Liver (tissue), 9 donors: ENCODE measurements around the gene EHD1. TPM values are rescaled to one million over a fixed set of nuclear protein-coding genes. Genes with fewer than 3 reads are reported as not detected.

ENCODE experiments used
- DNase-seq: peaks from one replicate; pipeline ENCODE4 v3.0.0-alpha.2; 2017; ENCODE audit warnings: low spot score
- H3K27ac ChIP-seq, 2 donors: one replicate each; pipeline ENCODE4 v1.7.0; 2013; ENCODE audit warnings: inconsistent platforms in 2 of 2, low read length in 2 of 2, control low read depth in 1 of 2, low read depth in 1 of 2, mild to moderate bottlenecking in 1 of 2
- H3K27me3 ChIP-seq, 4 donors: one replicate each; pipeline versions ENCODE4 v1.6.1 to v1.7.0; 2013; ENCODE audit warnings: low read length in 3 of 4, inconsistent platforms in 1 of 4, mild to moderate bottlenecking in 1 of 4, moderate library complexity in 1 of 4; ENCODE audit not compliant: control insufficient read depth in 4 of 4, insufficient read depth in 4 of 4
- H3K36me3 ChIP-seq, 4 donors: one replicate each; pipeline versions ENCODE4 v1.6.1 to v1.7.0; 2013; ENCODE audit warnings: low read length in 3 of 4, mild to moderate bottlenecking in 3 of 4, low read depth in 1 of 4, moderate library complexity in 1 of 4; ENCODE audit not compliant: control insufficient read depth in 4 of 4, insufficient read depth in 3 of 4
- H3K4me1 ChIP-seq, 4 donors: one replicate each; pipeline versions ENCODE4 v1.6.1 to v1.7.0; 2013; ENCODE audit warnings: low read length in 3 of 4, mild to moderate bottlenecking in 3 of 4, moderate library complexity in 1 of 4; ENCODE audit not compliant: control insufficient read depth in 4 of 4, insufficient read depth in 4 of 4
- H3K4me3 ChIP-seq, 3 donors: one replicate each; pipeline versions ENCODE4 v1.6.1 to v1.7.0; 2013; ENCODE audit warnings: low read length in 3 of 3, control low read depth in 1 of 3, low read depth in 1 of 3, mild to moderate bottlenecking in 1 of 3
- H3K9ac ChIP-seq, 2 donors: one replicate each; pipeline ENCODE4 v1.7.0; 2013; ENCODE audit warnings: low read length in 2 of 2, mild to moderate bottlenecking in 2 of 2, moderate library complexity in 2 of 2, control low read depth in 1 of 2, low read depth in 1 of 2
- H3K9me3 ChIP-seq, 4 donors: one replicate each; pipeline versions ENCODE4 v1.6.1 to v1.7.0; 2013; ENCODE audit warnings: low read length in 3 of 4; ENCODE audit not compliant: control insufficient read depth in 4 of 4
- ATF3 ChIP-seq: IDR thresholded peaks from 2 replicates; pipeline ENCODE4 v1.6.1; 2016; ENCODE audit warnings: antibody characterized with exemption
- CTCF ChIP-seq: fragments of 150-350 bp; IDR thresholded peaks from 2 replicates; pipeline ENCODE4 v1.5.1; 2017; ENCODE audit warnings: improper control_type of control experiment, low read depth, low read length; ENCODE audit not compliant: missing input control
- EGR1 ChIP-seq, 2 donors: IDR thresholded peaks; 2 replicates each; pipeline ENCODE4 v1.6.1; 2016 to 2018; ENCODE audit warnings: antibody characterized with exemption in 2 of 2, low read depth in 2 of 2
- FOXA1 ChIP-seq: IDR thresholded peaks from 2 replicates; pipeline ENCODE4 v1.6.1; 2016; ENCODE audit warnings: antibody characterized with exemption
- FOXA2 ChIP-seq: IDR thresholded peaks from 2 replicates; pipeline ENCODE4 v1.6.1; 2016; ENCODE audit warnings: antibody characterized with exemption
- GABPA ChIP-seq, 2 donors: IDR thresholded peaks in 1 of 2; conservative IDR thresholded peaks in 1 of 2; 2 replicates each; pipeline ENCODE4 v1.6.1; 2016; ENCODE audit warnings: antibody characterized with exemption in 2 of 2, mild to moderate bottlenecking in 1 of 2, moderate library complexity in 1 of 2
- HNF4A ChIP-seq, 2 donors: conservative IDR thresholded peaks; 2 replicates each; pipeline ENCODE4 v1.6.1; 2016; ENCODE audit warnings: antibody characterized with exemption in 2 of 2, mild to moderate bottlenecking in 2 of 2
- HNF4G ChIP-seq: IDR thresholded peaks from 2 replicates; pipeline ENCODE4 v1.6.1; 2016; ENCODE audit warnings: antibody characterized with exemption
- JUND ChIP-seq, 2 donors: IDR thresholded peaks; 2 replicates each; pipeline ENCODE4 v1.6.1; 2016; ENCODE audit warnings: antibody characterized with exemption in 2 of 2
- MAX ChIP-seq: IDR thresholded peaks from 2 replicates; pipeline ENCODE4 v1.6.1; 2016; ENCODE audit warnings: antibody characterized with exemption
- NR2F2 ChIP-seq: IDR thresholded peaks from 2 replicates; pipeline ENCODE4 v1.6.1; 2016; ENCODE audit warnings: antibody characterized with exemption
- RAD21 ChIP-seq, 2 donors: IDR thresholded peaks; 2 replicates each; pipeline ENCODE4 v1.6.1; 2016; ENCODE audit warnings: antibody characterized with exemption in 2 of 2, mild to moderate bottlenecking in 2 of 2
- REST ChIP-seq: IDR thresholded peaks from 2 replicates; pipeline ENCODE4 v1.6.1; 2016; ENCODE audit warnings: antibody characterized with exemption, mild to moderate bottlenecking
- RXRA ChIP-seq, 2 donors: IDR thresholded peaks; 2 replicates each; pipeline ENCODE4 v1.6.1; 2017 to 2018; ENCODE audit warnings: antibody characterized with exemption in 2 of 2, mild to moderate bottlenecking in 1 of 2
- SP1 ChIP-seq: IDR thresholded peaks from 2 replicates; pipeline ENCODE4 v1.6.1; 2018; ENCODE audit warnings: antibody characterized with exemption, mild to moderate bottlenecking
- TAF1 ChIP-seq: conservative IDR thresholded peaks from 2 replicates; pipeline ENCODE4 v1.6.1; 2016; ENCODE audit warnings: antibody characterized with exemption, mild to moderate bottlenecking
- YY1 ChIP-seq: IDR thresholded peaks from 2 replicates; pipeline ENCODE4 v1.6.1; 2016; ENCODE audit warnings: antibody characterized with exemption, mild to moderate bottlenecking
- ZBTB33 ChIP-seq: IDR thresholded peaks from 2 replicates; pipeline ENCODE4 v1.6.1; 2016; ENCODE audit warnings: antibody characterized with exemption
- WGBS: extraction: QIAGEN DNeasy Blood & Tissue Kit; methylation state at CpG from one replicate; pipeline ENCODE4 v1.1.7; 2013; 5-methylcytosine and 5-hydroxymethylcytosine counted together
- polyA plus RNA-seq, 2 donors: library from polyadenylated mRNA; stranded (reverse) in 1 of 2; unstranded in 1 of 2; fragments of 200-250 nt in 1 of 2; fragments of >200 nt in 1 of 2; fragmentation: Nextera tagmentation in 1 of 2; extraction: Ambion mirVana in 1 of 2; gene quantifications; one replicate each; pipeline versions ENCODE4 v1.2.1 to v1.2.3, GENCODE V29; 2013 to 2015
- total RNA-seq, 2 donors: library from RNA; depleted of rRNA; stranded (reverse); fragments of >200 nt; gene quantifications; one replicate each; pipeline ENCODE4 v1.2.3, GENCODE V29; 2014
- donor health status: healthy.
- donor health status: healthy.
- donor health status: healthy.
- donor health status: healthy.
- donor health status: healthy.

EHD1 gene
- total and polyA plus RNA-seq, 4 donors, result 8.3 to 36.4 (median 19.2) TPM

GRCh38 chr11:64829536-64830251, 48.7 kb downstream of the EHD1 start:
- H3K4me1 ChIP-seq, result no peaks in the 10 kb centered on the region
- no peak overlapping the region for H3K4me3 ChIP-seq
- no peaks in the 10 kb centered on the region for H3K27me3 ChIP-seq
- TF ChIP-seq NR2F2 (no peak), GABPA (IDR thresholded peaks at IDR 0.05 in 1 of 2, conservative IDR thresholded peaks at IDR 0.05 in 1 of 2) (no peak), FOXA2 (no peak), JUND (IDR thresholded peaks at IDR 0.05) (no peak), TAF1 (no peak), RXRA (IDR thresholded peaks at IDR 0.05) (no peak), YY1 (no peak), FOXA1 (no peak), SP1 (no peak), HNF4A (conservative IDR thresholded peaks at IDR 0.05) (no peak), HNF4G (no peak), CTCF (no peak), MAX (no peak), REST (no peak), ZBTB33 (no peak), EGR1 (IDR thresholded peaks at IDR 0.05; ENCODE audit: low read depth in 2 of 2) (no peak)
- DNase-seq, result no peak
- 95% methylated on average over 43 of the region's 43 CpGs for WGBS
- no peaks in the 10 kb centered on the region for H3K9me3 ChIP-seq
- no peaks in the 10 kb centered on the region for H3K36me3 ChIP-seq
- no peak overlapping the region for H3K27ac ChIP-seq
- H3K9ac ChIP-seq, result no peak overlapping the region

GRCh38 chr11:64827451-64827839, 51.0 kb downstream of the EHD1 start:
- 94% methylated on average over 22 of the region's 22 CpGs for WGBS
- Histone ChIP-seq H3K27me3 (no peaks in the 10 kb centered on the region), H3K9ac (no peak overlapping the region), H3K4me3 (no peak overlapping the region), H3K4me1 (no peaks in the 10 kb centered on the region), H3K27ac (no peak overlapping the region), H3K9me3 (no peaks in the 10 kb centered on the region), H3K36me3 (no peaks in the 10 kb centered on the region)
- DNase-seq, result no peak
- TF ChIP-seq RAD21 (IDR thresholded peaks at IDR 0.05) (no peak), SP1 (no peak), HNF4G (no peak), MAX (no peak), NR2F2 (no peak), FOXA2 (no peak), FOXA1 (no peak), ATF3 (no peak), HNF4A (conservative IDR thresholded peaks at IDR 0.05) (no peak), TAF1 (no peak), ZBTB33 (no peak), YY1 (no peak), JUND (IDR thresholded peaks at IDR 0.05) (no peak)
